OCI-LY3 (cell line): Measurements from ENCODE around the gene PCDH12.

Experiments used
- CTCF ChIP-seq: fragments of 200-600, 300-600 bp; sonication (generic); IDR thresholded peaks from 2 replicates; pipeline ENCODE4 v1.5.1; 2014; ENCODE audit warnings: antibody characterized with exemption, low read length, low read depth
- EZH2phosphoT487 ChIP-seq: fragments of 200-600 bp; shearing (Covaris generic); IDR thresholded peaks from 2 replicates; pipeline ENCODE4 v1.6.1; 2018; ENCODE audit warnings: antibody characterized with exemption, mixed run types, low read depth

- TF ChIP-seq CTCF = no peak
- TF ChIP-seq EZH2phosphoT487 = no peak
Measured at GRCh38 chr5:141915881-141916336, 42.1 kb downstream of the PCDH12 start.
